GM12864 (cell line): ENCODE data around the gene ACTRT2.

Experiments used
- DNase-seq: peaks from one replicate; pipeline ENCODE4 v3.0.0-alpha.2; 2011; ENCODE audit warnings: low read depth
- H3K4me3 ChIP-seq: 2 replicates; pipeline ENCODE4 v1.5.1; 2011; ENCODE audit warnings: mild to moderate bottlenecking, low read depth, low read length, control low read depth
- CTCF ChIP-seq: IDR thresholded peaks from 2 replicates; pipeline ENCODE4 v1.5.1; 2011; ENCODE audit warnings: low read depth, mild to moderate bottlenecking, moderate library complexity, low read length, control low read depth, inconsistent platforms; ENCODE audit errors: missing control alignments

Gene ACTRT2

GRCh38 chr1:3015269-3015635, 6.0 kb upstream of the ACTRT2 start:
- no peak for TF ChIP-seq CTCF
- H3K4me3 ChIP-seq, result no peak overlapping the region
- DNase-seq, result no peak

- TF ChIP-seq CTCF, result no peak
- H3K4me3 ChIP-seq, result no peak overlapping the region
- no peak for DNase-seq
These were observed 5.5 kb upstream of the ACTRT2 start for GRCh38 chr1:3015744-3016143.

- H3K4me3 ChIP-seq, result no peak overlapping the region
- DNase-seq, result no peak
- no peak for TF ChIP-seq CTCF
These were observed 4.4 kb upstream of the ACTRT2 start for GRCh38 chr1:3016641-3017439.

- TF ChIP-seq CTCF, result no peak
- DNase-seq, result no peak
These were observed 3.7 kb upstream of the ACTRT2 start for GRCh38 chr1:3017440-3018050.

GRCh38 chr1:3018051-3018471, 3.2 kb upstream of the ACTRT2 start:
- no peak overlapping the region for H3K4me3 ChIP-seq
- TF ChIP-seq CTCF, result no peak
- DNase-seq, result no peak

More at GRCh38 chr1:3017440-3018050, 3.7 kb upstream of the ACTRT2 start:
- no peak overlapping the region for H3K4me3 ChIP-seq

- no peak for TF ChIP-seq CTCF
- DNase-seq, result no peak
- no peak overlapping the region for H3K4me3 ChIP-seq
These were observed 2.7 kb upstream of the ACTRT2 start for GRCh38 chr1:3018576-3018975.

GRCh38 chr1:3019007-3019515, 2.2 kb upstream of the ACTRT2 start:
- TF ChIP-seq CTCF, result no peak
- no peak for DNase-seq
- no peak overlapping the region for H3K4me3 ChIP-seq
